Measurements from ENCODE around the gene SSTR4.
A peak's percentile ranks its signal among the peaks of the same experiment; 100 is the strongest.

The SSTR4 gene

GRCh38 chr20:23069108-23069507, 34.0 kb downstream of the SSTR4 start:
- DNase-seq: no peak

GRCh38 chr20:23071398-23071797, 36.3 kb downstream of the SSTR4 start:
- no peak for DNase-seq

- no peak for DNase-seq
These were observed 36.9 kb downstream of the SSTR4 start for GRCh38 chr20:23071996-23072395.

- DNase-seq: no peak
These were observed 37.9 kb downstream of the SSTR4 start for GRCh38 chr20:23072892-23073586.

- DNase-seq: no peak
These were observed 38.9 kb downstream of the SSTR4 start for GRCh38 chr20:23074052-23074451.

- DNase-seq: no peak
These were observed 42.2 kb downstream of the SSTR4 start for GRCh38 chr20:23077277-23077676.

- DNase-seq: no peak
These were observed 43.4 kb downstream of the SSTR4 start for GRCh38 chr20:23078351-23079015.

GRCh38 chr20:23079016-23079351, 43.9 kb downstream of the SSTR4 start:
- DNase-seq: no peak

GRCh38 chr20:23079926-23080325, 44.8 kb downstream of the SSTR4 start:
- no peak for DNase-seq

GRCh38 chr20:23080521-23080920, 45.4 kb downstream of the SSTR4 start:
- no peak for DNase-seq

- DNase-seq: no peak
These were observed 46.2 kb downstream of the SSTR4 start for GRCh38 chr20:23081263-23081819.

- no peak for DNase-seq
These were observed 47.9 kb downstream of the SSTR4 start for GRCh38 chr20:23082846-23083552.

- no peak for DNase-seq
These were observed 48.6 kb downstream of the SSTR4 start for GRCh38 chr20:23083553-23084220.

- no peak for DNase-seq
These were observed 49.3 kb downstream of the SSTR4 start for GRCh38 chr20:23084282-23084844.

- DNase-seq: no peak
These were observed 49.8 kb downstream of the SSTR4 start for GRCh38 chr20:23084845-23085365.

- DNase-seq: no peak
These were observed 50.4 kb downstream of the SSTR4 start for GRCh38 chr20:23085436-23086055.

GRCh38 chr20:23086056-23086566, 51.0 kb downstream of the SSTR4 start, which contains the start of gene CD93:
CD93 (minus strand) TSS chr20:23086324; CDS start chr20:23086192, 132 bp downstream.
- peak; percentile 34 to 85 for DNase-seq

GRCh38 chr20:23086931-23087411, 51.9 kb downstream of the SSTR4 start:
- DNase-seq: peak in 1 of 2 donors; percentile 41

- DNase-seq: no peak
These were observed 52.6 kb downstream of the SSTR4 start for GRCh38 chr20:23087587-23088251.

Measured in bone marrow (tissue), 2 donors.